Measurements from ENCODE around the gene HHATL.

HHATL gene

GRCh38 chr3:42661593-42662022 lies 41.0 kb downstream of the HHATL start:
- DNase-seq, result no peak

- no peak for DNase-seq
Observed at GRCh38 chr3:42660898-42661297, 41.7 kb downstream of the HHATL start.

GRCh38 chr3:42660131-42660715 lies 42.4 kb downstream of the HHATL start:
- DNase-seq, result no peak

GRCh38 chr3:42659451-42660130 lies 43.0 kb downstream of the HHATL start:
- no peak for DNase-seq

GRCh38 chr3:42658771-42659390 lies 43.7 kb downstream of the HHATL start:
- DNase-seq, result no peak

GRCh38 chr3:42658091-42658770 lies 44.4 kb downstream of the HHATL start:
- DNase-seq, result no peak

- no peak for DNase-seq
Observed at GRCh38 chr3:42657675-42658074, 44.9 kb downstream of the HHATL start.

- no peak for DNase-seq
Observed at GRCh38 chr3:42656680-42657610, 45.7 kb downstream of the HHATL start.

GRCh38 chr3:42655980-42656679 lies 46.5 kb downstream of the HHATL start:
- no peak for DNase-seq

GRCh38 chr3:42655331-42655888 lies 47.2 kb downstream of the HHATL start:
- DNase-seq, result no peak

GRCh38 chr3:42654331-42655201 lies 48.0 kb downstream of the HHATL start:
- no peak for DNase-seq

GRCh38 chr3:42653560-42654330 lies 48.9 kb downstream of the HHATL start, which contains the start of gene ZBTB47:
Gene ZBTB47 (plus strand): TSS chr3:42653697. CDS start chr3:42658356, 4,659 bp downstream.
- no peak for DNase-seq

- DNase-seq, result no peak
Observed at GRCh38 chr3:42653303-42653559, 49.4 kb downstream of the HHATL start.

- no peak for DNase-seq
Observed at GRCh38 chr3:42652611-42653302, 49.8 kb downstream of the HHATL start.

GRCh38 chr3:42652251-42652610 lies 50.4 kb downstream of the HHATL start:
- no peak for DNase-seq

- DNase-seq, result no peak
Observed at GRCh38 chr3:42651248-42652091, 51.1 kb downstream of the HHATL start.

- no peak for DNase-seq
Observed at GRCh38 chr3:42649783-42650182, 52.8 kb downstream of the HHATL start.

- DNase-seq, result no peak
Observed at GRCh38 chr3:42649006-42649405, 53.6 kb downstream of the HHATL start.
